Measurements from ENCODE around the gene SHANK3.

- TF ChIP-seq CTCF (IDR thresholded peaks at IDR 0.05) (no peak), EZH2 (IDR thresholded peaks at IDR 0.05; ENCODE audit: borderline replicate concordance, insufficient read depth, low read depth, low read length, poor library complexity, severe bottlenecking) (no peak)
Measured at GRCh38 chr22:50635591-50635990, 37.0 kb upstream of the SHANK3 start.
